Stimulated activated CD8-positive, alpha-beta memory T cell treated with anti-CD3 and anti-CD28 coated beads, Interleukin-4, amount 100 ng/mL, for 24 hours (primary cell): ENCODE data around the gene CTNNA1.
"Not testable (repeated sequence)": the region's sequence is repeated elsewhere in the genome, so short reads cannot be mapped to it uniquely, and the experiment has no call there.

Experiments used
- DNase-seq: peaks from one replicate; pipeline ENCODE4 v3.0.0-alpha.2; 2020; ENCODE audit warnings: low read depth

Gene CTNNA1

GRCh38 chr5:138898299-138898698 is 145.1 kb downstream of the CTNNA1 start:
- no peak for DNase-seq

- DNase-seq = no peak
These were observed 145.5 kb downstream of the CTNNA1 start for GRCh38 chr5:138898742-138899141.

- DNase-seq = no peak
These were observed 147.2 kb downstream of the CTNNA1 start for GRCh38 chr5:138900281-138900965.

- no peak for DNase-seq
These were observed 148.5 kb downstream of the CTNNA1 start for GRCh38 chr5:138901716-138902115.

GRCh38 chr5:138903130-138903775 is 150.0 kb downstream of the CTNNA1 start:
- no peak for DNase-seq

- no peak for DNase-seq
These were observed 152.3 kb downstream of the CTNNA1 start for GRCh38 chr5:138905541-138905940.

GRCh38 chr5:138909734-138910133 is 156.5 kb downstream of the CTNNA1 start:
- DNase-seq = no peak

GRCh38 chr5:138910546-138911185 is 157.4 kb downstream of the CTNNA1 start:
- DNase-seq = no peak

GRCh38 chr5:138911441-138911840 is 158.2 kb downstream of the CTNNA1 start:
- DNase-seq = no peak

- DNase-seq = no peak
These were observed 158.9 kb downstream of the CTNNA1 start for GRCh38 chr5:138912093-138912492.

- no peak for DNase-seq
These were observed 160.5 kb downstream of the CTNNA1 start for GRCh38 chr5:138913773-138914172.

GRCh38 chr5:138914338-138914737 is 161.1 kb downstream of the CTNNA1 start:
- no peak for DNase-seq

GRCh38 chr5:138918686-138919085 is 165.5 kb downstream of the CTNNA1 start:
- no peak for DNase-seq

- DNase-seq = no peak
These were observed 167.0 kb downstream of the CTNNA1 start for GRCh38 chr5:138920181-138920580.

GRCh38 chr5:138921362-138921761 is 168.1 kb downstream of the CTNNA1 start:
- DNase-seq = not testable (repeated sequence)

- no peak for DNase-seq
These were observed 169.3 kb downstream of the CTNNA1 start for GRCh38 chr5:138922494-138922893.

GRCh38 chr5:138925090-138925635 is 171.9 kb downstream of the CTNNA1 start:
- no peak for DNase-seq

GRCh38 chr5:138926257-138926656 is 173.0 kb downstream of the CTNNA1 start:
- no peak for DNase-seq

GRCh38 chr5:138926688-138927448 is 173.6 kb downstream of the CTNNA1 start:
- DNase-seq = no peak

- no peak for DNase-seq
These were observed 174.3 kb downstream of the CTNNA1 start for GRCh38 chr5:138927544-138927943.

- no peak for DNase-seq
These were observed 174.8 kb downstream of the CTNNA1 start for GRCh38 chr5:138927979-138928378.

- DNase-seq = no peak
These were observed 176.3 kb downstream of the CTNNA1 start for GRCh38 chr5:138929571-138929955.
